Measurements from ENCODE around the gene PCYT1A.

- TF ChIP-seq CTCF (IDR thresholded peaks at IDR 0.05) (no peak), POLR2A (IDR thresholded peaks at IDR 0.05) (no peak)
Observed at GRCh38 chr3:196268284-196269163, 19.0 kb downstream of the PCYT1A start.
